Hepatocyte (in vitro differentiated cells): ENCODE measurements around the gene LRRC37B.
"Not testable (repeated sequence)": the region's sequence is repeated elsewhere in the genome, so short reads cannot be mapped to it uniquely, and the experiment has no call there.

ENCODE experiments used
- EZH2 ChIP-seq: fragments of 200-600 bp; sonication (generic); IDR thresholded peaks from 2 replicates; pipeline ENCODE4 v1.6.1; 2016; ENCODE audit warnings: antibody characterized with exemption, mild to moderate bottlenecking, borderline replicate concordance
- TF ChIP-seq, protein P1 (sequence below): fragments of 200-600 bp; sonication (generic); IDR thresholded peaks from 2 replicates; pipeline ENCODE4 v1.5.1; 2016; ENCODE audit warnings: antibody characterized with exemption, mild to moderate bottlenecking; ENCODE audit not compliant: poor library complexity

- TF ChIP-seq EZH2: not testable (repeated sequence)
- TF ChIP-seq, protein P1, sequence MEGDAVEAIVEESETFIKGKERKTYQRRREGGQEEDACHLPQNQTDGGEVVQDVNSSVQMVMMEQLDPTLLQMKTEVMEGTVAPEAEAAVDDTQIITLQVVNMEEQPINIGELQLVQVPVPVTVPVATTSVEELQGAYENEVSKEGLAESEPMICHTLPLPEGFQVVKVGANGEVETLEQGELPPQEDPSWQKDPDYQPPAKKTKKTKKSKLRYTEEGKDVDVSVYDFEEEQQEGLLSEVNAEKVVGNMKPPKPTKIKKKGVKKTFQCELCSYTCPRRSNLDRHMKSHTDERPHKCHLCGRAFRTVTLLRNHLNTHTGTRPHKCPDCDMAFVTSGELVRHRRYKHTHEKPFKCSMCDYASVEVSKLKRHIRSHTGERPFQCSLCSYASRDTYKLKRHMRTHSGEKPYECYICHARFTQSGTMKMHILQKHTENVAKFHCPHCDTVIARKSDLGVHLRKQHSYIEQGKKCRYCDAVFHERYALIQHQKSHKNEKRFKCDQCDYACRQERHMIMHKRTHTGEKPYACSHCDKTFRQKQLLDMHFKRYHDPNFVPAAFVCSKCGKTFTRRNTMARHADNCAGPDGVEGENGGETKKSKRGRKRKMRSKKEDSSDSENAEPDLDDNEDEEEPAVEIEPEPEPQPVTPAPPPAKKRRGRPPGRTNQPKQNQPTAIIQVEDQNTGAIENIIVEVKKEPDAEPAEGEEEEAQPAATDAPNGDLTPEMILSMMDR: not testable (repeated sequence)
These were observed 77.1 kb downstream of the LRRC37B start for GRCh38 chr17:32084003-32084941.
